HG03135 (cell line): Measurements from ENCODE around the gene ZNF708.
"Not testable (repeated sequence)": the region's sequence is repeated elsewhere in the genome, so short reads cannot be mapped to it uniquely, and the experiment has no call there.

ENCODE experiments used
- ATAC-seq: cut with Tn5 transposase; IDR thresholded peaks from one replicate; pipeline ENCODE4 v1.9.1; 2021; ENCODE audit warnings: mild to moderate bottlenecking, moderate library complexity; ENCODE audit not compliant: unreplicated experiment

Gene ZNF708

GRCh38 chr19:21260848-21261381, 68.3 kb downstream of the ZNF708 start:
- not testable (repeated sequence) for ATAC-seq

DNA sequence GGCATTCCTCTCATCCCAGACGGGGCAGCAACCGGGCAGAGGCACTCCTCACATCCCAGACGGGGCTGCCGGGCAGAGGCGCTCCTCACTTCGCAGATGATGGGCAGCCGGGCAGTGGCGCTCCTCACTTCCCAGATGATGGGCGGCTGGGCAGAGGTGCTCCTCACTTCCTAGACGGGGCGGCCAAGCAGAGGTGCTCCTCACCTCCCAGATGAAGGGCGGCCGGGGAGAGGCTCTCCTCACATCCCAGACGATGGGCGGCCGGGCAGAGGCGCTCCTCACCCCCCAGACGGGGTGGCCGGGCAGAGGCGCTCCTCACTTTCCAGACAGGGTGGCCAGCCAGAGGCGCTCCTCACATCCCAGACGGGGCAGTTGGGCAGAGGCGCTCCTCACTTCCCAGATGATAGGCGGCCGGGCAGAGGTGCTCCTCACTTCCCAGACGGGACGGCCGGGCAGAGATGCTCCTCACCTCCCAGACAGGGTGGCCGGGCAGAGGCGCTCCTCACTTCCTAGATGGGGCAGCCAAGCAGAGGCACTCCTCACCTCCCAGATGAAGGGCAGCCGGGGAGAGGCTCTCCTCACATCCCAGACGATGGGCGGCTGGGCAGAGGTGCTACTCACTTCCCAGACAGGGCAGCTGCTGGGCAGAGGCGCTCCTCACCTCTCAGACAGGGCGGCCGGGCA, 68.9 kb downstream of the ZNF708 start:
- no peak for ATAC-seq

- not testable (repeated sequence) for ATAC-seq
Measured at GRCh38 chr19:21259421-21260124, 69.6 kb downstream of the ZNF708 start.

DNA sequence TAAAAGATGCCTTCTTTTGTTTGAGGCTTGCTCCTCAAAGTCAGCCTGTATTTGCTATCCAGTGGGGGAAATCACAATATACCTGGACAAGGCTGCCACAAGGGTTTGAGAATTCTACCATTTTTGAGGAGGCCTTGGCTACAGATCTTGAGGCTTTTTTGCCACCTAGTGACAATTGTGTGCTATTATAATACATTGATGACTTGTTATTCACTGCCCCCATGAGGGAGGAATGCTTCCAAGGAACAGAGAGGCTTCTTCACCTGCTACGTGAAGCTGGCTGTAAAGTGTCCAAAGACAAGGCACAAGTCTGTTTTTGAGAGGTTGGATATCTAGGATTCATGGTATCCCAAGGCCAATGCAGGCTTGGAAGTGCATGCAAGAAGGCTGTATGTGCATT, 72.5 kb downstream of the ZNF708 start:
- no peak for ATAC-seq
